GM21619 (cell line): Measurements from ENCODE around the gene CSPG4.

Source experiments
- ATAC-seq: cut with Tn5 transposase; IDR thresholded peaks from one replicate; pipeline ENCODE4 v1.9.1; 2021; ENCODE audit not compliant: unreplicated experiment

CSPG4 gene

DNA sequence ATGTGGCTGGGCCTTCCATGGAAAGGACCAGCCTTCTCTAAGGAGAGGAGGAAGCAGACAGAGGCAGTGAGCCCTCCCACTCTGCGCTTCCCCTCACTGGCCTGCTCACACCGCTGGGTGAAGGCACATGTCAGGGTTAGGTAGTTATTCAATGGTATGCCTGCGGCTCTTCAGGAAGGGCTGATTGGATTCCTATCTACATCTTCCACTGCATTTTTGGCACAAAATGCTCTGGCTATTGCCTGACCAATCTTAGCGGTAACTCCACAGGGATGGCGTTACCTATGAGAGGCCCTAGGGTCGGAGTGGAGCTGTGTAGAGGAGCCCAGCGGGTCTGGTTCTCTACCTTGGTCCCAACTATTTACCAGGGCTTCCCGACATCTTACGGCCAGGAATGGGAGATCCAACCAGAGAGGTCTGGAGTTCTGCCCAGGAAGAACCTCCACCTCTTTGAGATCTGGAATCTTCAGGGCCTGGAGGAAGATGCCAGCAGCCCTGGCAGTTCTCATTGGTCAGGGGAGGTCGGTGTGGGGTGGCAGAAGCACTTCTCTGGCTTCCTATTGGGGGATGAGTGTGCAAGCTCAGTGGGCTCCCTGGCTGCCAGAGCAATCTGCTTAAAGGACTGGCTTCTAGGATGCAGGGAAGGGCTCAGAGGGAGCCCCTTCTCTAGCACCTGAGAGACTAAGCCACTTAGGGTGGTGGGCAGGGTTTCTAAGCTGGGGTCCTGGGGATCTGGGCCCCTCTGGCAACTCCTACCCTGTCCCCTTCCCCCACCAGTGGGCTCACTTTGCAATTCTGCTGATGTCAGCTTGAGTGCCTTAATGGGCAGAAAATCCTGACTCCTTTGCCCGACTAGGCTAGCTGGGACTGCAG is 40.7 kb downstream of the CSPG4 start:
- no peak for ATAC-seq

GRCh38 chr15:75669879-75670212 is 42.8 kb downstream of the CSPG4 start:
- no peak for ATAC-seq

DNA sequence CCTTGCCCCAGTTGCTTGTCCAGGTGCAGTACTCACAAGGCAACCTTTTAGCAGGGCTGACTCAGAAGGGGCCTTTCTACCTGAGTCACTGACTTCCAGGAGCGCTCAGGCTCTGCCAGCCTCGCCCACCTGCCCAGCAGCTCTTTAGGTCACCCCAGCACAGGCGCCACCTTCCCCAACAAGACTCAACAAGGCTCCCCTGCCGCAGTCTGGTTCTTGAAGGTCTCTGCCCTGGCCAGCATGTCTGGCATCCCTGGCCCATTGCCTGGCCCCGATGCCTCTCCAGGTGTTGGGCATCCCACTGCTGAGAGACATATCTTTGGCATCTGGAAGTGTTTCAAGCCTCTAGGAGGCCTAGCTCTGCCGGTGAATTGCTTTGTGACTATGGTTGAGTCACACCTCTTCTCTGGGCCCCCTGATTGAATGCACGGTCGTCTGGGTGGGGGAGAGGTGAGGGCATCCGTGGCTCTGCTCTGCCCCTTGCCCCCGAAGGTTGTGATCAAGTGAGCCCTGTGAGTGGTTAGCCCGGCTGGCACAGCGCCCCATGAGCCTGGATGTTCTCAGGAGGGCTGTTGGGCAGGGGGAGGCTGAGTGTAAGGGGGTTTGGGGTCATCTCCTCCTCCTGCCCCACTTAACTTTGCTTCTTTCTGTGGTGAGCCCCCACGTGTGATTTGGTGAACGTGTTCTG is 43.3 kb downstream of the CSPG4 start:
- ATAC-seq: no peak

- no peak for ATAC-seq
These were observed 45.7 kb downstream of the CSPG4 start for GRCh38 chr15:75666823-75667501.

DNA sequence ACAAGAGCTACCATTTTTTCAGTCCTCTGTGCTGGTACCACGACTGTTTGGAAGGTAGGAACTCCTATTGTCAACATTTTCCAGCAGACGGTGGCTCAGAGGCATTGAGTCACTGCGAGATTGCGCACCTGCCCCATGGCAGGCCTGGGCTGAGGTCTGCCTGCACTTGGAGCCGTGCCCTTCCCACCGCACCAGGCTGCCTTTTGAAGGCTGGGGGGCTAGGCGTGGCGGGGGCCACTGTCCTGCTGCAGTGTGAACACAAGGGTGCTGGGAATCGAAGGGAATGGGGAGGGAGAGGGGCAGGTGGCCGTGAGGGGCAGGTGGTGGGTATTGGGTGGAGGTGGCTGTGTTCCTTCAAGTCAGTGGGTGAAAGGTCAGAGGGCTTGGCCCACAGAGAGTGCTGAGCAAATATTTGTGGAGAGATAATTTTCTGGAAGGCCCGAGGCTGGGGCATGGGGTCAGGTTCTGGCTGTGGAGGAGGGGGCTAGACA is 48.7 kb downstream of the CSPG4 start:
- ATAC-seq: no peak

- ATAC-seq: no peak
These were observed 49.7 kb downstream of the CSPG4 start for GRCh38 chr15:75662823-75663519.

DNA sequence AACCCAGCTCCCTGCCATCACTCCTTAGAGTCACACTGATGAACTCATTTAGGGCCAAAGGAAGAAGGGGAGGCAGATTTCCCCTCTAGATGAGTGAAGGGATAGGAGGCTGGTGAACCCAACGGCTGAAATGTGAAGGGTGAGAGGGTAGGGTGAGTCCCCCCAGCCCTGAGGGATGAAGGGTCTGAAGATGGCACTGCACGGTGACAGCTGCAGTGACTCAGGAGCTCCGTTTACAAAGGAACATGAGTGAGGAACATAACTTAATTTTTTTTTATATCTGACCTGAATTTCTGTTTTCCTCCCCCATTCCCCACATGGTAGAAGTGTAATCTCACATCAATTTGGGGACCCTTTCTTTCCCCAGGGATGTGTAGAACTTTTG is 50.9 kb downstream of the CSPG4 start:
- ATAC-seq: no peak

GRCh38 chr15:75661100-75661755 is 51.4 kb downstream of the CSPG4 start:
- no peak for ATAC-seq

- ATAC-seq: no peak
These were observed 52.6 kb downstream of the CSPG4 start for GRCh38 chr15:75659928-75660645.

DNA sequence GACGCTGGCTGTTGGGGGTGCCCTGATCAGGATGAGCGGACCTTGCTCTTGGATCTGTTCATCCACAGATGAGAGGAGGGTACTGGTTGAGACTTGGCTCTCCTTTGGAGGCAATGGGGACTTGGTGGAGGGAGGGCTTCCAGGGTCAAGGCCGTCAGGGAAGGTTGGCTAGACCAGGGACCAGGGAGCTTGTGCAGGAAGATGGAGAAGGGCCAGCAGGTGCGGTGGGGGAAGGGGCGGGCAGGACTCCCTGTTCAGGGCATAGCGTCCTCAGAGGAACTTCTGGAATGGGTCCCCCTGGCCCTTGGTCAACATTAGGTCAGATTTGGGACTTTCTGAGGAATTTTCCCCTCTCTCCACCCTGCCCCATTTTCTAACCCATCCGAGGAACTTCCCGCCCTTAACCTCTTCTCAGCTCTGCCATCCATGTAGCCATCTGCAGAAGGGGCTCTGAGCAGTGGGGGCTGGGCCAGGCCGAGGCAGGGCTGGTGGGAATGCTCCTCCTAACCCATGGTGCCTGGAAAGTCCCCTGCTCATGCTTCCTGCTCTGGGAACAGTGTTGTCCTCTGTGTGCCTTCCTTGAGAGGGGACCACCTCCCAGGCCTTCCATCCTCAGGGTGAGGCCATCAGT is 53.4 kb downstream of the CSPG4 start:
- ATAC-seq: no peak

DNA sequence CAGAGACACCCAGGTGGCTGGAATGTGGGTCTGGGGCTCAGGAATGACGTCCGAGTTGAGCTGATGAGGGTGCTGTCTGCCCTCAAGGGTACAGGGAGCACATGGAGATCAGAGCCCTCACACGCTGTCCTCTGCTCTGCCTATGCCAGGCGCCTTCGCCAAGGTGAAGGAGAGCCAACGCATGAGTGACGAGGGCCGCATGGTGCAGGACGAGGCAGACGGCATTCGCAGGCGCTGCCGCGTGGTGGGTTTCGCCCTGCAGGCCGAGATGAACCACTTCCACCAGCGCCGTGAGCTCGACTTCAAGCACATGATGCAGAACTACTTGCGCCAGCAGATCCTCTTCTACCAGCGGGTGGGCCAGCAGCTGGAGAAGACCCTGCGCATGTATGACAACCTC is 55.8 kb downstream of the CSPG4 start:
- ATAC-seq: no peak

DNA sequence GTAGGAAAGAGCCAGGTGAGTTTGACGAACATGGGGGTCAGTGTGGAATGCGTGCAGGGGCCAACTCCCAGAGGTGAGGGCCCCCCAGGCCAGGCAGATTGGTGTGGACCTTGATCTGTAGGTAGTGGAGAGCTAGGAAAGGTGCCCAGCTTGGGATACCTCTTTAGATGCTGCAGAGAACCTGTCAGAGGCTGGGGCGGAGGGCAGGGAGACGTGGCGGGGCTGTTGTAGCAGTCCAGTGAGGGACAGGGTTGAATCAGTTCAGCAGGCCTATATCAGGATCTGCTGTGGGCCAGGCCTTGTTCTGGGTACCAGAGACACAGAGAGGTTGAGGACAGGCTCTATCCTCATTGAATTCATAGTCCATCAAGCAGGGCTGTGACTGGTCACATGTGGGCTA is 56.3 kb downstream of the CSPG4 start:
- no peak for ATAC-seq

DNA sequence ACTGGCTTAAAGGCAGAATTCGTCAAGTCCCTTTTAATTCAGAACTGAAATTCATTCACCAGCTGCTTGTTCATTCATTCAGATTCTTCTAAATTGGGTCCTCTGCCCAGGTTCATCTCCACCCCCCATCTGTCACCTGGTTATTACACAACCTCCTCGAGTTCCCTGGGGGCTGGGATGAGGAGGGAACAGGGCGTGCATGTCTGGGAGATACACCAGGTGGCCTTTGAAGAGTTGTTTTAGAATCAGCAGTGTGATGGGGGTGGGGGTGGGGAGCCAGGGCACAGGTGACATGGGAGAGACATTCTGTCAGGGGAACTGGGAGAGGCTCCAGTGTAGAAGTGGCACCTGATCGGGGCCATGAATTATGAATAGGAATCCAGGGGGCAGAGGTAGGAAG is 56.7 kb downstream of the CSPG4 start:
- ATAC-seq: no peak

GRCh38 chr15:75654201-75654907 is 58.3 kb downstream of the CSPG4 start:
- no peak for ATAC-seq

GRCh38 chr15:75653347-75653913 is 59.2 kb downstream of the CSPG4 start:
- no peak for ATAC-seq

DNA sequence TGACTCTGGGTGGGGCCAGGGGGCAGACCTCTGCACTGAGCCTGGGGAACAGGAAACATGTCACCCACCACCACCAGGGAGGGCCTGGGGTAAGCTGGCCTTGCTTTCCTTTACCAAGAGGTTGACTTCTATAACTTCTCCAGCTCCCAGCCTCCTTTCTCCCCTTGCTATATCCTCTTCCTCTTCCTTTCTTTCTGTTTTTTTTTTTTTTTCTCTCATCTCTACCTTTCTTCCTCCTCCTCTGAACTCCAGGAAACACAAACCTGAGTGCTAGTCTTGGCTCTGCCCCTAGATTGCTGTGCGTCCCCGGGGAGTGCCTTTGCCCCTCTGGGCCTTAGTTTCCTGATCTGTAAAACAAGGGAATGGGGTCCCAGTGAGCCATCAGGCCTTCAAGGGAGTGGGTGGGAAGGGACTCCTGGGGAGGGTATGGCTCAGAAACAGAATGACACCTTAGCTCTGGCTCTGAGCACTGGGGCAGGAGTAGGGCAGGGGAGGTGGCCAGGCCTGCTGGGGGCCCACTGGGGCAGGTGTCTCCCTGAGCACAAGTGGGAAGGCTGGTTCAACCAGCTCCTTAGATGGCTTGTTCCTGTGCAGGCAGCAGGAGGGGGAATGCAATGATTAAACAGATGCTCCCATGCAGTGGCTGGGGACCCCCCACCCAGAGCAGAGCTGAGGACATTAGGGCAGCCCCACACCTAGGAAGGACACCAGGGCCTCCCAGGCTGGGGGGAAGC is 60.7 kb downstream of the CSPG4 start:
- ATAC-seq: no peak

DNA sequence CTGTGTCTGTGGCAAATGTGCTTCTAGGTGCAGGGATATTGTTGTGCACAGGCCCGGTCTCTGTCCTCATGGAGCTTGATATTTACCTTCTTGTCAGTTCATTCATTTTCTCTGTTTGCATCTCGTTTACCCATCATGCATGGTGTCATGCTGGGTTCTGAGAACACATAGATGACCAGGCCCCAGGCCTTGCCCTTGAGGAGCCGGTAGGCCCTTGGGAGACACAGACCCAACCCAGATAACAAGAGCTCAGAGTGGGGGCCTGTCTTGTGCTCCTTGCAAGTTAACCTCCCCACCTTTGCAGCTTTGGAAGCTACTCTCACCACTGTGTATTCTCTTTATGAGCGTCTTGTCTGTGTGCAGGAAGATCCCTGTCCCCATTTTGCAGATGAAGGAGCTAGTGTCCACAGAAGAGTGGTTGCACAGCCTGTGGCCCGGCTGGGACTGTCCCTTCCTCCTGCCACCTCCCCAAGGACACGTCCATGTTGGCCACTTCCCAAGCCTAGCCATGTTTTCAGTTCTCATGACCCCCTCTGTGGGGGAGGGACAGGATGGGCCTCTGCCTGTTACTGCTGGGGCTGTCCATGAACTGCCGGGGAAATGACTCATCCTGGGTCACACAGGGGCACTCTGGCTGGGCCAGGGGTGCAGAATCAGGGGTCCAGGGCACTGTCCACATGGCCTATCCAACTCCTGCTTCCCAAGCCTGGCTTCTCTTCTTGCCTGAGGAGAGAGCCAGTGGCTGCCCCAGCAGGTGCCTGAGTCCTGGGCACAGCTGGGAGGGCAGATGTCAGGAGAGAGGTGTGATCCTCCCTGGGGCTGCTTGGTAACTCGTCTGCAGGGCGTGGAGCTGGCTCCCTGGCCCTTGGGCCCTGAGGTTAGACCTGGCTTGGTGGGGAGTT is 61.5 kb downstream of the CSPG4 start:
- no peak for ATAC-seq
